ENCODE data around the gene GRK4. TPM values are rescaled to one million over a fixed set of nuclear protein-coding genes. Genes with fewer than 3 reads are reported as not detected.

Gene GRK4
- total RNA-seq, 4 donors from 2014 or later: 6.1 to 15.1 (median 9.3) TPM

- TF ChIP-seq EP300 (IDR thresholded peaks at IDR 0.05): no peak
- no peak for TF ChIP-seq CTCF (IDR thresholded peaks at IDR 0.05)
- TF ChIP-seq POLR2A (IDR thresholded peaks at IDR 0.05): no peak
- WGBS, 2 donors: 79 to 85% methylated on average over 8 of the region's 8 CpGs
- Histone ChIP-seq H3K36me3 (no peaks in the 10 kb centered on the region), H3K27me3 (no peaks in the 10 kb centered on the region), H3K4me1 (peaks cover 0 to 12% (median 3%) of the 10 kb centered on the region in 4 donors), H3K9me3 (no peaks in the 10 kb centered on the region), H3K4me3 (no peak overlapping the region), H3K27ac (no peak overlapping the region)
- DNase-seq (ENCODE audit: low spot score in 2 of 2): no peak
Observed at GRCh38 chr4:3013839-3014350, 50.5 kb downstream of the GRK4 start.

GRCh38 chr4:3016961-3017360, 53.6 kb downstream of the GRK4 start:
- WGBS, 2 donors: 72 to 74% methylated on average over 4 of the region's 4 CpGs
- no peak for DNase-seq (ENCODE audit: low spot score in 2 of 2)

GRCh38 chr4:3017504-3017903, 54.1 kb downstream of the GRK4 start:
- no peaks in the 10 kb centered on the region for H3K9me3 ChIP-seq
- no peak for DNase-seq (ENCODE audit: low spot score in 2 of 2)
- no peak overlapping the region for H3K4me3 ChIP-seq
- TF ChIP-seq POLR2A (IDR thresholded peaks at IDR 0.05) (no peak), EP300 (IDR thresholded peaks at IDR 0.05) (no peak), CTCF (IDR thresholded peaks at IDR 0.05) (no peak)
- no peaks in the 10 kb centered on the region for H3K27me3 ChIP-seq
- no peak overlapping the region for H3K27ac ChIP-seq
- H3K4me1 ChIP-seq: no peaks in the 10 kb centered on the region
- 75 to 79% methylated on average over 4 of the region's 4 CpGs for WGBS, 2 donors
- H3K36me3 ChIP-seq: no peaks in the 10 kb centered on the region

More at GRCh38 chr4:3016961-3017360, 53.6 kb downstream of the GRK4 start:
- Histone ChIP-seq H3K27me3 (no peaks in the 10 kb centered on the region), H3K4me1 (no peaks in the 10 kb centered on the region), H3K4me3 (no peak overlapping the region), H3K9me3 (no peaks in the 10 kb centered on the region), H3K27ac (no peak overlapping the region), H3K36me3 (no peaks in the 10 kb centered on the region)
- TF ChIP-seq EP300 (IDR thresholded peaks at IDR 0.05): no peak
- TF ChIP-seq POLR2A (IDR thresholded peaks at IDR 0.05): no peak
- no peak for TF ChIP-seq CTCF (IDR thresholded peaks at IDR 0.05)

GRCh38 chr4:3019145-3019846, 55.9 kb downstream of the GRK4 start:
- Histone ChIP-seq H3K9me3 (no peaks in the 10 kb centered on the region), H3K4me3 (no peak overlapping the region), H3K4me1 (no peaks in the 10 kb centered on the region), H3K27ac (no peak overlapping the region), H3K36me3 (peaks cover 0 to 7% (median 0%) of the 10 kb centered on the region in 3 donors), H3K27me3 (no peaks in the 10 kb centered on the region)
- 86 to 90% methylated on average over 13 of the region's 13 CpGs for WGBS, 2 donors
- TF ChIP-seq EP300 (IDR thresholded peaks at IDR 0.05) (no peak), CTCF (IDR thresholded peaks at IDR 0.05) (no peak), POLR2A (IDR thresholded peaks at IDR 0.05) (no peak)
- no peak for DNase-seq (ENCODE audit: low spot score in 2 of 2)

- H3K27me3 ChIP-seq: no peaks in the 10 kb centered on the region
- no peak for DNase-seq (ENCODE audit: low spot score in 2 of 2)
- H3K27ac ChIP-seq: no peak overlapping the region
- no peaks in the 10 kb centered on the region for H3K9me3 ChIP-seq
- WGBS, 2 donors: 71 to 79% methylated on average over 6 of the region's 6 CpGs
- TF ChIP-seq CTCF (IDR thresholded peaks at IDR 0.05): no peak
- TF ChIP-seq EP300 (IDR thresholded peaks at IDR 0.05): no peak
- TF ChIP-seq POLR2A (IDR thresholded peaks at IDR 0.05): no peak
- no peaks in the 10 kb centered on the region for H3K4me1 ChIP-seq
- H3K4me3 ChIP-seq: no peak overlapping the region
- H3K36me3 ChIP-seq: peaks cover 0 to 7% (median 0%) of the 10 kb centered on the region in 3 donors
Observed at GRCh38 chr4:3021127-3021526, 57.8 kb downstream of the GRK4 start.
